RWPE1 (cell line): ENCODE data around the gene NCBP2.

Source experiments
- CTCF ChIA-PET: fragments of 350-600 bp; sonication (Branson Sonifier 250); formaldehyde crosslinking; extraction: SDS; loops from one replicate; lab custom pipeline; 2021; lab: Yijun Ruan, JAX
- POLR2A ChIA-PET: fragments of 400-600 bp; formaldehyde crosslinking; extraction: SDS; loops from one replicate; lab custom pipeline; 2020; ENCODE audit warnings: antibody characterized with exemption; ENCODE audit not compliant: low non-redundant PET; lab: Yijun Ruan, JAX
- DNase-seq: peaks from one replicate; pipeline ENCODE4 v3.0.0; 2012; ENCODE audit warnings: low spot score
- H3K27ac ChIP-seq: fragments of 450-650 bp; 2 replicates; pipeline ENCODE4 v1.5.1; 2017
- CTCF ChIP-seq: fragments of 450-650 bp; conservative IDR thresholded peaks from 2 replicates; pipeline ENCODE4 v1.5.1; 2017; ENCODE audit warnings: low read depth, mild to moderate bottlenecking

The NCBP2 gene

GRCh38 chr3:196976941-196977340 is 34.6 kb upstream of the NCBP2 start:
- POLR2A ChIA-PET: no interaction called here
- DNase-seq: no peak
- no peak overlapping the region for H3K27ac ChIP-seq
- CTCF ChIA-PET: interaction anchor here (0.6 kb wide), 2 partner anchors 210 to 359 kb away, joined by 3 read pairs; no protein-coding TSS in a partner anchor
- no peak for TF ChIP-seq CTCF

- TF ChIP-seq CTCF: no peak
- CTCF ChIA-PET: no interaction called here
- POLR2A ChIA-PET: no interaction called here
- DNase-seq: no peak
- no peak overlapping the region for H3K27ac ChIP-seq
These were observed 33.0 kb upstream of the NCBP2 start for GRCh38 chr3:196975349-196975748.

- H3K27ac ChIP-seq: no peak overlapping the region
- POLR2A ChIA-PET: no interaction called here
- TF ChIP-seq CTCF: no peak
- CTCF ChIA-PET: no interaction called here
- DNase-seq: no peak
These were observed 32.3 kb upstream of the NCBP2 start for GRCh38 chr3:196974661-196975060.

DNA sequence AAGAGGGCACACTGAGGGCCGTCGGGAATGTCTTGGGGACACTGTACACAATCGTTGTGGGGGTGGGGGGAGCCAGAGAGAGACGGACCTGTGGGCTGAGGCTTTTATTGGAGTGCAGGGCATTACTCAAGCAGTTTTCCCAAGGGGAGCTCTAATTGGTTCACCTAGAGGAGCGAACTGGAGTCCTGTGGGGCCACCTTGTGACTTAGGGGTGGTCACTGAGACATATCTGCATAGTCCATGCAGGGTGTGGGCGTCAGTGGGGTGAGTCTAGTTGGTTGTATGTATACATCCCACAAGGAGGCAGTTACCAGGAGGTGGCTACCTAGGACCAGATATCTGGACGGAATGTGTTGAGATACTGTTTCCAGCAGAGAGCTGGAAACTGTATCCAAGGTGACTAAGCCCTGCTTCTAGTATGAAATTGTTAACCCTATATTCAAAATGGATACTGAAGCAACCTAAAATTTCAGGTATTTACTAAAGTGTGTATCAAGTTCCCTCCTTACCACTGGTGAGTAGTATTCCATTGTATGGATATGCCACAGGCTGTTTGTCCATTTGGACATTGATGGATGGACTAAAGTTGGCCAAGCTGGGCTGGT is 28.9 kb upstream of the NCBP2 start:
- no peak overlapping the region for H3K27ac ChIP-seq
- TF ChIP-seq CTCF: no peak
- ChIA-PET CTCF (interaction anchor here (2.2 kb wide), 1 partner anchor 60 kb away, joined by 7 read pairs; no protein-coding TSS in a partner anchor), POLR2A (no interaction called here)
- DNase-seq: no peak

DNA sequence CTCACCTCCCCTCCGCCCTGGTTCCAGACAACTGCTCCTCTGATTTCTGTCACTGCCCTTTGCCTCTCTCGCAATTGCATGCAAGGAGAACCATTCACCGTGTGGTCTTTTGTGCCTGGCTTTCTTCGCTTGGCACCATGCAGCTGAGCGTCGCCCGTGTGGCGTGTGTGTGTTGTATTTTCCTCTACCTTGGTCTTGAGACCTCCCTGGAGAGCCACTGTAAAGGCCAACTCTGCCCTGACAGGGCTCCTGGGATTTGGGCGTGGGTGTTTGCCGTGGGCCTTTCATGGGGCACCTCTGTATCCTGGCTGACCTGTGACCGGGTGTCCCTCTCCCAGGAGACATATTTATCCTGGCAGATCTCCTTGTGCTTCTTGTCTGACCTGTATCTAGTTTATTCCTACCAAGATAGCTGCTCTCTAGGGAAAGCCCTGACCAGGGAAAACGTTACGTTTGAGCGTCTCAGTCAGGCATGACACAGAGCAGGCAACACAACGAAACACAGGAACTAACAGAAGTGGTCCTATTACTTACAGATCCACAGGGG is 28.3 kb upstream of the NCBP2 start:
- TF ChIP-seq CTCF: no peak
- no peak for DNase-seq
- CTCF ChIA-PET: interaction anchor here (0.7 to 2.2 kb wide), 4 partner anchors 11 to 680 kb away, joined by 3 to 7 read pairs (median 6); no protein-coding TSS in a partner anchor
- POLR2A ChIA-PET: no interaction called here
- H3K27ac ChIP-seq: no peak overlapping the region

GRCh38 chr3:196969660-196970546 is 27.6 kb upstream of the NCBP2 start:
- peak; percentile 68 for DNase-seq
- ChIA-PET CTCF (interaction anchor here (0.5 to 2.2 kb wide), 10 partner anchors 11 to 681 kb away, joined by 3 to 7 read pairs (median 4); no protein-coding TSS in a partner anchor), POLR2A (no interaction called here)
- peak overlapping the region; percentile 80 for H3K27ac ChIP-seq
- TF ChIP-seq CTCF: peak; percentile 97
